IPS-18a (cell line): Measurements from ENCODE around the gene NLRX1.
"Not testable (repeated sequence)": the region's sequence is repeated elsewhere in the genome, so short reads cannot be mapped to it uniquely, and the experiment has no call there.

Experiments
- H3K27ac ChIP-seq: one replicate; pipeline ENCODE4 v1.5.1; 2013; ENCODE audit warnings: low read length
- H3K27me3 ChIP-seq: one replicate; pipeline ENCODE4 v1.6.1; 2013; ENCODE audit warnings: mild to moderate bottlenecking, low read length; ENCODE audit not compliant: control insufficient read depth, insufficient read depth
- H3K36me3 ChIP-seq: one replicate; pipeline ENCODE4 v1.6.1; 2013; ENCODE audit warnings: low read depth, low read length; ENCODE audit not compliant: control insufficient read depth
- H3K4me1 ChIP-seq: one replicate; pipeline ENCODE4 v1.6.1; 2013; ENCODE audit warnings: low read depth, low read length; ENCODE audit not compliant: control insufficient read depth
- H3K4me3 ChIP-seq: one replicate; pipeline ENCODE4 v1.5.1; 2013; ENCODE audit warnings: low read length
- H3K9ac ChIP-seq: one replicate; pipeline ENCODE4 v1.6.1; 2013; ENCODE audit warnings: mild to moderate bottlenecking, low read length, moderate library complexity
- H3K9me3 ChIP-seq: one replicate; pipeline ENCODE4 v1.6.1; 2013; ENCODE audit warnings: low read depth, low read length; ENCODE audit not compliant: control insufficient read depth

Gene NLRX1

GRCh38 chr11:119188887-119189286 lies 20.4 kb downstream of the NLRX1 start:
- H3K36me3 ChIP-seq: no peaks in the 10 kb centered on the region
- no peak overlapping the region for H3K9ac ChIP-seq
- H3K9me3 ChIP-seq: no peaks in the 10 kb centered on the region
- H3K27ac ChIP-seq: no peak overlapping the region
- H3K27me3 ChIP-seq: no peaks in the 10 kb centered on the region
- H3K4me1 ChIP-seq: no peaks in the 10 kb centered on the region
- no peak overlapping the region for H3K4me3 ChIP-seq

- no peak overlapping the region for H3K4me3 ChIP-seq
- H3K36me3 ChIP-seq: no peaks in the 10 kb centered on the region
- no peaks in the 10 kb centered on the region for H3K9me3 ChIP-seq
- no peaks in the 10 kb centered on the region for H3K4me1 ChIP-seq
- H3K27me3 ChIP-seq: no peaks in the 10 kb centered on the region
- H3K27ac ChIP-seq: no peak overlapping the region
- no peak overlapping the region for H3K9ac ChIP-seq
Observed at GRCh38 chr11:119189393-119189792, 20.9 kb downstream of the NLRX1 start.

DNA sequence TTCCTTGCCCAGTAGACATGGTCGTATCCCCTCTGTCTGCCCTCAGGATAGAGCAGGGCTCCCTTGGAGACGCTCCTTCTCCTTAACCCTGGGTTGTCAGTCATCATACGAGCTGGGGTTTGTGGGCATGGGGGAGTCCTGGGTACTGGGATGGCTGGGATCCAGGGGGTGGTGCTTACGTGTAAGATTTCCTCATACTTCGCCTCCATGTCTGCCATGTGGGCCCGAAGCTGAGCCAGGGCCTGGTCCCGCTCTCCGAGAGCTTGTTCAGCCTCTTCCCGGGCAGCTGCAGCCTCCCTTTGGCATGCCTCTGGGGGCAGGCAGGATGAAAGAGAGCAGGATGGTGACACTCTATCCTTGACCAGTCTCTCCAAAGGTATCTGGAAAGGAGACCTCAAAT lies 22.0 kb downstream of the NLRX1 start:
- H3K27me3 ChIP-seq: no peaks in the 10 kb centered on the region
- no peak overlapping the region for H3K4me3 ChIP-seq
- no peak overlapping the region for H3K9ac ChIP-seq
- H3K4me1 ChIP-seq: no peaks in the 10 kb centered on the region
- no peaks in the 10 kb centered on the region for H3K9me3 ChIP-seq
- no peak overlapping the region for H3K27ac ChIP-seq
- no peaks in the 10 kb centered on the region for H3K36me3 ChIP-seq

- H3K4me3 ChIP-seq, H3K4me1 ChIP-seq, H3K9ac ChIP-seq, H3K27ac ChIP-seq, H3K9me3 ChIP-seq, H3K36me3 ChIP-seq, H3K27me3 ChIP-seq: not testable (repeated sequence)
Observed at GRCh38 chr11:119191265-119191664, 22.7 kb downstream of the NLRX1 start.

DNA sequence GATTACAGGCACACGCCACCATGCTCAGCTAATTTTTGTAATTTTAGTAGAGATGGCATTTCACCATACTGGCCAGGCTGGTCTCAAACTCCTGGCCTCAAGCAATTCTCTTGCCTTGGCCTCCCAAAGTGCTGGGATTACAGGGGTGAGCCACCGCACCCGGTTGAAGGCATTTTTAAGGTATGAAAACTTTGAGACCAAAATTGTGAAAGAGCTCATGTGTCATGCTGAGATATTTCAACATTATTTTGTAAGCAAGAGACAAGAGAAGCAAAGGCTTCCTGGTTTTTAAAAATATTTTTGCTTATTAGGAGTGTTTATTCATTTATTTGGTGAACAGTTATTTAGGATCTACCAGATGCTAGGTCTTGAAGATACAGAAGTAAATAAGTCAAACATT lies 23.6 kb downstream of the NLRX1 start:
- H3K9me3 ChIP-seq: no peaks in the 10 kb centered on the region
- H3K9ac ChIP-seq: no peak overlapping the region
- no peak overlapping the region for H3K4me3 ChIP-seq
- H3K27ac ChIP-seq: no peak overlapping the region
- no peaks in the 10 kb centered on the region for H3K36me3 ChIP-seq
- H3K4me1 ChIP-seq: no peaks in the 10 kb centered on the region
- H3K27me3 ChIP-seq: no peaks in the 10 kb centered on the region

DNA sequence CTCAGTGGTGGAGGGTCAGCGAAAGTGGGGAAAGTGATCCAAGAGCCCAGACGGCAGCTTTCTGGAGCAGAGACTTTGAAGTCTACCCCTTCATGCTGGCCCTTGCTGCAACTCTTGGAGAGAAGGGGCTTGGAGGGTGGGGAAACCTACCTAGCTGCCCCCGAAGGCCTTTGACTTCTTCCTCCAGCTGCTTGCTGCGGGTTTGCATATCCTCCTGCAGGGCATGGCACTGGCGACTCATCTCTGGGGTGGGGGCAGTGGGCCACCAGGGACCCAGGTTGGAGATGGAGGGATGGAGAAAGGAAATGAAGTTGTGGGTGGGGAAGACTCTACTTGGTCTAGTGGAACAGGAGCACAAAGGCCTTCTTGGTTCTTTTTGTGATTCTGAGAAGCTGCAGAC lies 24.5 kb downstream of the NLRX1 start:
- Histone ChIP-seq H3K9me3 (no peaks in the 10 kb centered on the region), H3K4me3 (no peak overlapping the region), H3K4me1 (no peaks in the 10 kb centered on the region), H3K27ac (no peak overlapping the region), H3K27me3 (no peaks in the 10 kb centered on the region), H3K36me3 (no peaks in the 10 kb centered on the region), H3K9ac (no peak overlapping the region)

- H3K27ac ChIP-seq: no peak overlapping the region
- H3K36me3 ChIP-seq: no peaks in the 10 kb centered on the region
- H3K9me3 ChIP-seq: no peaks in the 10 kb centered on the region
- no peaks in the 10 kb centered on the region for H3K4me1 ChIP-seq
- no peak overlapping the region for H3K4me3 ChIP-seq
- H3K27me3 ChIP-seq: no peaks in the 10 kb centered on the region
- no peak overlapping the region for H3K9ac ChIP-seq
Observed at GRCh38 chr11:119193626-119194025, 25.1 kb downstream of the NLRX1 start.

DNA sequence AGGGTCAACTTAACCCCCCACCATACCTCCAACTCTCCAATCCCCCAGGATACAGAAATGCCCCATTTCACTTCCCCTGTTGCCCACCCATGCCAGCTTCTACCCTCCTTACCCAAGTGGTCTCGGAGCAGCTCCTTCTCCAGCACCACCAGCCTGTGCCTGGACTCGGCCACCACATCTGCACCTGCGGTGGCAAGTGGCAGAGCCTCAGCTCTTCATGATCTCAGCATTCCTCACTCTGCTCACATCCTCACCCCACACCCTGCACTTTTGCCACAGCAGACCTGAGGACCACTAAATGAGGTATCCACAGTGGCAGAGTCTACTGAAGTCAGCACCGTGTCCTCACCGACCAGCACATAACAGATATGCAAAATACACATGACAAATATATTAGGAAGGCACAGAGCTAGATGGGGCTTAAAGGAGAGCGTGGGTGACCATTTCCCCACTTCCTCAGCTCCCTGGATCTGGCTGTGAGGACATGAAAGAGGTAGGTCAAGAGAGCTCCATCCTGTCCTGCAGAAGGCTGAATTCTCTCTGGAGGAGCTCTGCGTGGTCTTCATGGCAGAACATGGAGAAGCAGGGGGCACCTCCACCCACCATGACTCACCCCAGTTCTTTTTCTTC lies 26.4 kb downstream of the NLRX1 start:
- Histone ChIP-seq H3K9me3 (no peaks in the 10 kb centered on the region), H3K4me3 (no peak overlapping the region), H3K9ac (no peak overlapping the region)

DNA sequence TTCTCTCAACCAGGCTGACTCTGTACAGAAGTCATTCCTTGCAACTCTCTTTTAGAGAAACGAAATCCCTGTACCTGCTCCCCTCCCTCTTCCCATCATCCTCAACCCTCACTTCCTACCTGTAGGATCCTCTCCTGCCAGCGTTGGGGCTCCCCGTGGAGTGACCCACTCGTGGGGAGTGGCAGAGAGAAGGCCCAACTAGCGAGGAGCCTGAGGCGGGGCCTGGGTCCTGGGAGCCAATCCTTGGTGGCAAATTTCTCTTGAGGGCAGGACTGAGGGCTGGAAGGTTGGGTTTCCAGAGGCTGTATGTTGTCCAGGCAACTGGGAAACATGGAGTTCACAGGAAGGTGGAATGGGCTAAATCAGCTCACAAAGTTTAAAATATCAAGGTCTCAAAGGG lies 27.2 kb downstream of the NLRX1 start:
- Histone ChIP-seq H3K4me1 (no peaks in the 10 kb centered on the region), H3K9me3 (no peaks in the 10 kb centered on the region), H3K27ac (no peak overlapping the region), H3K36me3 (no peaks in the 10 kb centered on the region), H3K27me3 (no peaks in the 10 kb centered on the region), H3K9ac (no peak overlapping the region), H3K4me3 (no peak overlapping the region)

More for the DNA sequence above, 26.4 kb downstream of the NLRX1 start:
- no peaks in the 10 kb centered on the region for H3K4me1 ChIP-seq
- no peaks in the 10 kb centered on the region for H3K36me3 ChIP-seq
- H3K27me3 ChIP-seq: no peaks in the 10 kb centered on the region
- H3K27ac ChIP-seq: no peak overlapping the region

GRCh38 chr11:119196833-119197483 lies 28.4 kb downstream of the NLRX1 start:
- no peak overlapping the region for H3K27ac ChIP-seq
- no peak overlapping the region for H3K4me3 ChIP-seq
- H3K4me1 ChIP-seq: no peaks in the 10 kb centered on the region
- H3K36me3 ChIP-seq: no peaks in the 10 kb centered on the region
- no peaks in the 10 kb centered on the region for H3K27me3 ChIP-seq
- no peaks in the 10 kb centered on the region for H3K9me3 ChIP-seq
- H3K9ac ChIP-seq: no peak overlapping the region

DNA sequence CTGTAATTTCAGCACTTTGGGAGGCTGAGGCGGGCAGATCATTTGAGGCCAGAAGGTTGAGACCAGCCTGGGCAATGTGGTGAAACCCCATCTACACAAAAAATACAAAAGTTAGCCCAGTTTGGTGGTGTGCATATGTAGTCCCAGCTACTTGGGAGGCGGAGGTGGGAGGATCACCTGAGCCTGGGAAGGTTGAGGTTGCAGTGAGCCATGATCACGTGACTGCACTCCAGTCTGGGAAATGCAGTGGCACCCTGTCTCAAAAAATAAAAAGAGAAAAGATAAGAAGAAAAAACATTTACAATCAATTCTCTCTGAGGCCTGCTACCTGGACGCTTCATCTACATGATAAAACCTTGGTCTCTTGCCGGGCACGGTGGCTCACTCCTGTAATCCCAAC lies 30.4 kb downstream of the NLRX1 start:
- no peaks in the 10 kb centered on the region for H3K36me3 ChIP-seq
- H3K27ac ChIP-seq: no peak overlapping the region
- H3K4me1 ChIP-seq: no peaks in the 10 kb centered on the region
- H3K4me3 ChIP-seq: no peak overlapping the region
- no peaks in the 10 kb centered on the region for H3K9me3 ChIP-seq
- H3K9ac ChIP-seq: no peak overlapping the region
- no peaks in the 10 kb centered on the region for H3K27me3 ChIP-seq

DNA sequence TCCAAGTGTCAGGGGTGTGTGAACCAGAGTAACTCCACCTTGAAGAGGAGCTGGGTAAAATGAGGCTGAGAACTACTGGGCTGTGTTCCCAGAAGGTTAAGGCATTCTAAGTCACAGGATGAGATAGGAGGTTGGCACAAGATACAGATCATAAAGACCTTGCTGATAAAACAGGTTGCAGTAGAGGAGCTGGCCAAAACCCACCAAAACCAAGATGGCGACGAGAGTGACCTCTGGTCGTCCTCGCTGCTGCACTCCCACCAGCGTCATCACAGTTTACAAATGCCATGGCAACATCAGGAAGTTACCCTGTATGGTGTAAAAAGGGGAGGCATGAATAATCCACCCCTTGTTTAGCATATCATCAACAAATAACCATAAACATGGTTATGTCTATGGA lies 32.7 kb downstream of the NLRX1 start:
- H3K9ac ChIP-seq, H3K36me3 ChIP-seq: not testable (repeated sequence)

More for the DNA sequence above, 32.7 kb downstream of the NLRX1 start:
- H3K4me1 ChIP-seq, H3K4me3 ChIP-seq, H3K27ac ChIP-seq, H3K9me3 ChIP-seq, H3K27me3 ChIP-seq: not testable (repeated sequence)
